GM18870 (cell line): ENCODE results near the gene STARD7.

Experiments used
- ATAC-seq: cut with Tn5 transposase; IDR thresholded peaks from one replicate; pipeline ENCODE4 v1.9.1; 2021; ENCODE audit warnings: moderate library complexity; ENCODE audit not compliant: unreplicated experiment

Gene STARD7

DNA sequence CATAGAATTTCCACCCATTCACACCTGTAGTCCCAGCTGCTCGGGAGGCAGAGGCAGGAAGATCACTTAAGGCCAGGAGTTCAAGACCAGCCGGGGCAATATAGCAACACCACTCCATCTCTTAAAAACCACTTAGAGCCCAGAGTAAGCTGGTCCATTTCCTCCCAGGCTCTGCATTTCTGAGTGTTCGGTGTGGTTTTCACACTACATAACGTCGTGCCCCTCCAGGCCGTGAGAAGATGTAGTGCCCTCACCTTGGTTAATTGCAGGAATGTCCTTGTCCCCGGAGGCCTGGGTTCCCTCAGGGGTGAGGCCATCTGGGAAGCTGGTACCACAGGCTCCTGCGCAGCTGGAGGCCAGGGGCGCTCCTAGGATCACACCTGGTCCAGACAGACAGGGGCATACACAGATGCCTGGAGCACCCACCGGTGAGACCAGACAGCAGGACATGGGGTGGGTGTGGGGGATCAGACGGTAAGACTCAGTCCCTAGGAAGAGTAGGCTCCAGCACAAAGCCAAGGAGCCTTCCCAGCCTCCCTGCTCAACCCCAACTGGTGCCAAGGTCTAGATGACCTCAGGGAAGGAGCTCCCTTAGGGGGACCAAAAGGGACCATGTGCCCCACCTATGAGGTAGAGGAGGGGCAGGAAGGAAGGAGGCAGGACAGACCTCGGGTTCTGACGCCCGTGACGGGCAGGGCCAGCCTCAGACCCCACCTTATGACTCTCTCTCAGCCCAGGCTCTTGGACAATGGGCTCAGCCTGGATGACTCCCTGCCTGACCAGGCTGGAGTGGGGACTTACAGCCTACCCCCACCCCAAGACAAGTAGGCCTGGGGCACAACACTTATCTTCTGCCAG is 71.1 kb downstream of the STARD7 start:
- ATAC-seq: no peak

- no peak for ATAC-seq
These were observed 72.4 kb downstream of the STARD7 start for GRCh38 chr2:96136129-96136720.

DNA sequence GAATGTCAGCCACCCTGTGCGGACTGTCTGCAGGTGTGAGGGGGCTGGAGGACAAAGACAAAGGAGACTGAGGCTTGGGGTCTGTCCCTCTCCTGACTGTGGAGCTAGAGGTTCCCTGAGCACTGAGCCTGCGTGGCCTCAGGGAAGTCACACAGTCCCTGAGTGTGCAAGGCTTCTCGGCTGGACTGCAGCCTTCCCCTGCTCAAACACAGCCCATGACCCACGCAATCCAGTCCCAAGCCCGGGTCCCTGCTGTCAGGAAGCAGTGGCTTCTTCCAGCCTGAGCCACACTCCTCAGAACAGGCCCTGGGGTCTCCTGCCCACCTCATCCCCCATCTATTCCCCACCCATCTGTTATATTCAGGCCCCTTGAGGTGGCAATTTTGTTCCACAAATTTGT is 73.0 kb downstream of the STARD7 start:
- ATAC-seq: no peak

DNA sequence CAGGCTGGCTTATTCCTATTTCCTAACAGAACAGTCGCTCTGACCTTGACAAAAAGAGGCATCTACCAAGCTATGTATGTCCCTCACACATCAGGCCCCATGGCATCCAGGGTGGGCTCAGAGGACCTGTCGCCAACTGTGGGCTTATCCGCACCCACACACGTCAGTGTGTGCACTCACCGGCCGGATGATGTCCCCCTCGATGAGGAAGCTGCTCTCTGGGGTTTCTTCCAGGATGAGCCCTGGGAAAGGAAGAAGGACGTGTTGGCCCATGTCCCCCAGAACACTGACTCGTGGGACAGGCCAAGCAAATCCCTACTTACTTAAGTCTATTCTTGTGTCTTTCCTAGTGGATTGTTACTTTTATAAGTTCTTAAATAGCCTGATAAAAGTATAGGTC is 73.5 kb downstream of the STARD7 start:
- ATAC-seq: no peak
